ENCODE results near the gene KIF3A.

The KIF3A gene

GRCh38 chr5:132677682-132678400, 59.5 kb downstream of the KIF3A start:
- TF ChIP-seq CTCF (IDR thresholded peaks at IDR 0.05; ENCODE audit: borderline replicate concordance, control extremely low read depth, extremely low read depth, insufficient read depth, missing control alignments), result no peak
- no peak for DNase-seq (ENCODE audit: low spot score)
- in situ Hi-C loops (cut with MboI; ENCODE audit: low sequenced_read_pairs, unreplicated experiment), result no loop called here

GRCh38 chr5:132677191-132677590, 60.2 kb downstream of the KIF3A start:
- DNase-seq (ENCODE audit: low spot score), result no peak
- in situ Hi-C loops (cut with MboI; ENCODE audit: low sequenced_read_pairs, unreplicated experiment), result no loop called here
- TF ChIP-seq CTCF (IDR thresholded peaks at IDR 0.05; ENCODE audit: borderline replicate concordance, control extremely low read depth, extremely low read depth, insufficient read depth, missing control alignments), result no peak

GRCh38 chr5:132675936-132676689, 61.2 kb downstream of the KIF3A start:
- DNase-seq (ENCODE audit: low spot score), result no peak
- TF ChIP-seq CTCF (IDR thresholded peaks at IDR 0.05; ENCODE audit: borderline replicate concordance, control extremely low read depth, extremely low read depth, insufficient read depth, missing control alignments), result no peak
- in situ Hi-C loops (cut with MboI; ENCODE audit: low sequenced_read_pairs, unreplicated experiment), result no loop called here

GRCh38 chr5:132674671-132675506, 62.5 kb downstream of the KIF3A start:
- DNase-seq (ENCODE audit: low spot score), result peak; percentile 84
- no peak for TF ChIP-seq CTCF (IDR thresholded peaks at IDR 0.05; ENCODE audit: borderline replicate concordance, control extremely low read depth, extremely low read depth, insufficient read depth, missing control alignments)
- in situ Hi-C loops (cut with MboI; ENCODE audit: low sequenced_read_pairs, unreplicated experiment), result no loop called here

GRCh38 chr5:132673939-132674630, 63.3 kb downstream of the KIF3A start, which contains the start of gene IL4:
IL4 (plus strand) TSS chr5:132673989; CDS start chr5:132674051, 62 bp downstream.
- TF ChIP-seq CTCF (IDR thresholded peaks at IDR 0.05; ENCODE audit: borderline replicate concordance, control extremely low read depth, extremely low read depth, insufficient read depth, missing control alignments), result no peak
- no peak for DNase-seq (ENCODE audit: low spot score)
- in situ Hi-C loops (cut with MboI; ENCODE audit: low sequenced_read_pairs, unreplicated experiment), result no loop called here

GRCh38 chr5:132673488-132673887, 63.9 kb downstream of the KIF3A start:
- no peak for TF ChIP-seq CTCF (IDR thresholded peaks at IDR 0.05; ENCODE audit: borderline replicate concordance, control extremely low read depth, extremely low read depth, insufficient read depth, missing control alignments)
- in situ Hi-C loops (cut with MboI; ENCODE audit: low sequenced_read_pairs, unreplicated experiment), result no loop called here

More at GRCh38 chr5:132673488-132673887, 63.9 kb downstream of the KIF3A start:
- no peak for DNase-seq (ENCODE audit: low spot score)

All from GM13976 (cell line).